GM19372 (cell line): ENCODE measurements around the gene PDE8B.

Experiments used
- ATAC-seq: cut with Tn5 transposase; IDR thresholded peaks from one replicate; pipeline ENCODE4 v1.9.1; 2021; ENCODE audit warnings: mild to moderate bottlenecking, low read depth, moderate library complexity; ENCODE audit not compliant: unreplicated experiment

The PDE8B gene

GRCh38 chr5:77230727-77231470, 20.4 kb downstream of the PDE8B start:
- no peak for ATAC-seq

GRCh38 chr5:77231471-77232138, 21.1 kb downstream of the PDE8B start:
- no peak for ATAC-seq

GRCh38 chr5:77232574-77233358, 22.3 kb downstream of the PDE8B start:
- no peak for ATAC-seq

- ATAC-seq = no peak
Measured at GRCh38 chr5:77235846-77236721, 25.6 kb downstream of the PDE8B start.

GRCh38 chr5:77239126-77239741, 28.8 kb downstream of the PDE8B start:
- no peak for ATAC-seq

- no peak for ATAC-seq
Measured at GRCh38 chr5:77241444-77241843, 31.0 kb downstream of the PDE8B start.

- no peak for ATAC-seq
Measured at GRCh38 chr5:77249475-77249874, 39.0 kb downstream of the PDE8B start.

GRCh38 chr5:77250021-77250420, 39.5 kb downstream of the PDE8B start:
- ATAC-seq = no peak

- no peak for ATAC-seq
Measured at GRCh38 chr5:77251921-77252320, 41.4 kb downstream of the PDE8B start.

- no peak for ATAC-seq
Measured at GRCh38 chr5:77255617-77256016, 45.1 kb downstream of the PDE8B start.

- no peak for ATAC-seq
Measured at GRCh38 chr5:77256406-77256805, 45.9 kb downstream of the PDE8B start.

- ATAC-seq = no peak
Measured at GRCh38 chr5:77258652-77259051, 48.2 kb downstream of the PDE8B start.

- no peak for ATAC-seq
Measured at GRCh38 chr5:77259476-77259875, 49.0 kb downstream of the PDE8B start.

- no peak for ATAC-seq
Measured at GRCh38 chr5:77262697-77263096, 52.2 kb downstream of the PDE8B start.

- ATAC-seq = no peak
Measured at GRCh38 chr5:77266291-77266690, 55.8 kb downstream of the PDE8B start.

GRCh38 chr5:77267496-77267895, 57.0 kb downstream of the PDE8B start:
- ATAC-seq = no peak

- ATAC-seq = no peak
Measured at GRCh38 chr5:77272206-77272605, 61.7 kb downstream of the PDE8B start.

GRCh38 chr5:77277759-77278158, 67.3 kb downstream of the PDE8B start:
- ATAC-seq = no peak

- no peak for ATAC-seq
Measured at GRCh38 chr5:77280036-77280435, 69.6 kb downstream of the PDE8B start.

- no peak for ATAC-seq
Measured at GRCh38 chr5:77281969-77282336, 71.5 kb downstream of the PDE8B start.
